ENCODE results near the gene R3HCC1L.

DNA sequence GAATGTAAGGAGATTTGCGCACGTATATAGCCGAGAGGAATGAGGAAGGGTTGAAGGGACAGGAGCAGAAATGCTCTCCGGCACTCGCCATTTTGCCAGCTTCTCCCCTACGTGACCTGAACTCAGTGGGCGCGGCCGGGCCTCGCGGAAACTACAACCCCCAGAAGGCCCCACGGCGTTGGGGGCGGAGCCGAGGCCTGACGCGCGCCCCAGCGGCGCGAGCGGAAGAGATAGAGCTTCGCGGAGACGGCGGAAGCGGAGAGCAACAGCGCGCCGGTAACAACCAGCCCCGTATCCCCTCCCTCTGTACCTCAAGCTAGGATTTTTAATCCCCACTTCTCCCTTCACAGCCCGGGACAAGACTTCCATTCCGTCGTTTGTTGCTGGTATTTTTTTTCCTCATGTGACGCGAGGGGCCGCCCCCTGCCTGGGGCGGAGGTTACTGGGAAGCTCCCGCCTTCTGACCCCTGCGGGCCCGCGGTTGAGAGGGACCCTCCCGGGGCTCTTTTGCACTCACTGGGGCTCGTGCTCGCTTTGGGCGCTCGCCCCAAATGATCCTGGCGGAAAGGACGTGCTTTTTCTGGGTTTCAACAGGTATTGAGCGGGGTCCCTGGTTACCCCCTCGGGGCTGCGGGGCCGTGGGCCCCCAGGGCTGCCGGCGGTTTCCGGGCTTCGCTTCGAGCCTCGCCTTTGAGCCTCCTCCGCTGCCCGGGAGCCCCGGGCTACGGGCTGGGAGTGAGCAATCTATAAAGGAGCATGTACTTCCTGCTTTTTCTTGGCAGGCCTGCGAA lies at the start of gene R3HCC1L:
- TF ChIP-seq, protein P1, sequence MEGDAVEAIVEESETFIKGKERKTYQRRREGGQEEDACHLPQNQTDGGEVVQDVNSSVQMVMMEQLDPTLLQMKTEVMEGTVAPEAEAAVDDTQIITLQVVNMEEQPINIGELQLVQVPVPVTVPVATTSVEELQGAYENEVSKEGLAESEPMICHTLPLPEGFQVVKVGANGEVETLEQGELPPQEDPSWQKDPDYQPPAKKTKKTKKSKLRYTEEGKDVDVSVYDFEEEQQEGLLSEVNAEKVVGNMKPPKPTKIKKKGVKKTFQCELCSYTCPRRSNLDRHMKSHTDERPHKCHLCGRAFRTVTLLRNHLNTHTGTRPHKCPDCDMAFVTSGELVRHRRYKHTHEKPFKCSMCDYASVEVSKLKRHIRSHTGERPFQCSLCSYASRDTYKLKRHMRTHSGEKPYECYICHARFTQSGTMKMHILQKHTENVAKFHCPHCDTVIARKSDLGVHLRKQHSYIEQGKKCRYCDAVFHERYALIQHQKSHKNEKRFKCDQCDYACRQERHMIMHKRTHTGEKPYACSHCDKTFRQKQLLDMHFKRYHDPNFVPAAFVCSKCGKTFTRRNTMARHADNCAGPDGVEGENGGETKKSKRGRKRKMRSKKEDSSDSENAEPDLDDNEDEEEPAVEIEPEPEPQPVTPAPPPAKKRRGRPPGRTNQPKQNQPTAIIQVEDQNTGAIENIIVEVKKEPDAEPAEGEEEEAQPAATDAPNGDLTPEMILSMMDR (IDR thresholded peaks at IDR 0.05; ENCODE audit: low read length): no peak
- TF ChIP-seq EZH2 (optimal IDR thresholded peaks at IDR 0.05; ENCODE audit: low read depth, low read length): no peak
